ENCODE data around the gene ETV7. TPM values are rescaled to one million over a fixed set of nuclear protein-coding genes. Genes with fewer than 3 reads are reported as not detected.

Gene ETV7
- total and polyA plus RNA-seq, 7 donors, result 0.36 to 11.6 (median 2.9) TPM; not detected in 1

DNA sequence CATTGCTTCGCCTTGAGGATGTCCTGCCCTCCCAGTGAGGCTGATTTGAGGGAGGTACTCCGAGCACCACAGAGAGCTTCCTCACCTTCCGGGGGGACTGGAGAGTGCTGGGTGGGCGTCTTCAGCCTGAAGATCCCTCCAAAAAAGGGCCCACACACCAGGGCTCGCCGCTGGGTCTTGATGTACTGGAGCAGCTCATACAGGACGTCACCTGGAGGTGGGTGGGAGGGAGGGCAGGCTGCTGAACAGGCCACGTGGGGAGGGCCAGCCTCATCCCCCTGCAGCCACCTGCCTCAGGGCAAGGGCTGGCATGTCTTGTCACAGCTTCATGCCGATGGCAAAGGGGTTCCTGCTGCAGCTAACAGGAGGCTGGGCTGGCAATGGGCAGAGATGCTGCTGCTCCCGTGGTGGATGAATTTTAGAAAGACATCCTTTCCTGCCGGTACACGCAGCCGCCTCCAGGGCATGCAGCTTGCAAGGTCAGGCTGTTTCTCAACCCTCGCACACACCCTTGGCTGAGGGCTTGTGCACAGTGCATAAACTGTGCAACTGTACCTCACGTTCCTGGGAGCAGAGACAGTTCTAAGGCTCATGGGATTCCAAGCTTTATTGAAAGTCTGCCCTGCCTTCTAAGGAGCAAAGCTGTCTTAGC lies 14.0 kb downstream of the ETV7 start:
- Histone ChIP-seq H3K36me3 (no peaks in the 10 kb centered on the region), H3K27me3 (no peaks in the 10 kb centered on the region), H3K4me3 (no peak overlapping the region), H3K4me1 (no peaks in the 10 kb centered on the region), H3K27ac (no peak overlapping the region), H3K9me3 (no peaks in the 10 kb centered on the region)
- TF ChIP-seq POLR2AphosphoS5 (IDR thresholded peaks at IDR 0.05) (no peak), POLR2A (IDR thresholded peaks at IDR 0.05) (no peak), EP300 (IDR thresholded peaks at IDR 0.05) (no peak)
- TF ChIP-seq, protein P1, sequence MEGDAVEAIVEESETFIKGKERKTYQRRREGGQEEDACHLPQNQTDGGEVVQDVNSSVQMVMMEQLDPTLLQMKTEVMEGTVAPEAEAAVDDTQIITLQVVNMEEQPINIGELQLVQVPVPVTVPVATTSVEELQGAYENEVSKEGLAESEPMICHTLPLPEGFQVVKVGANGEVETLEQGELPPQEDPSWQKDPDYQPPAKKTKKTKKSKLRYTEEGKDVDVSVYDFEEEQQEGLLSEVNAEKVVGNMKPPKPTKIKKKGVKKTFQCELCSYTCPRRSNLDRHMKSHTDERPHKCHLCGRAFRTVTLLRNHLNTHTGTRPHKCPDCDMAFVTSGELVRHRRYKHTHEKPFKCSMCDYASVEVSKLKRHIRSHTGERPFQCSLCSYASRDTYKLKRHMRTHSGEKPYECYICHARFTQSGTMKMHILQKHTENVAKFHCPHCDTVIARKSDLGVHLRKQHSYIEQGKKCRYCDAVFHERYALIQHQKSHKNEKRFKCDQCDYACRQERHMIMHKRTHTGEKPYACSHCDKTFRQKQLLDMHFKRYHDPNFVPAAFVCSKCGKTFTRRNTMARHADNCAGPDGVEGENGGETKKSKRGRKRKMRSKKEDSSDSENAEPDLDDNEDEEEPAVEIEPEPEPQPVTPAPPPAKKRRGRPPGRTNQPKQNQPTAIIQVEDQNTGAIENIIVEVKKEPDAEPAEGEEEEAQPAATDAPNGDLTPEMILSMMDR (IDR thresholded peaks at IDR 0.05), result no peak
- 76 to 89% methylated on average over 15 of the region's 15 CpGs for WGBS, 2 donors
- DNase-seq, result no peak
- intact Hi-C loops (cut with DNase I), result no loop called here

- TF ChIP-seq POLR2AphosphoS5 (IDR thresholded peaks at IDR 0.05) (no peak), POLR2A (IDR thresholded peaks at IDR 0.05) (no peak), EP300 (IDR thresholded peaks at IDR 0.05) (no peak)
- TF ChIP-seq, protein P1 (IDR thresholded peaks at IDR 0.05), result no peak
- Histone ChIP-seq H3K4me1 (no peaks in the 10 kb centered on the region), H3K4me3 (no peak overlapping the region), H3K27ac (no peak overlapping the region), H3K36me3 (no peaks in the 10 kb centered on the region), H3K27me3 (no peaks in the 10 kb centered on the region), H3K9me3 (no peaks in the 10 kb centered on the region)
- intact Hi-C loops (cut with DNase I), result no loop called here
- 92 to 94% methylated on average over 6 of the region's 6 CpGs for WGBS, 2 donors
- no peak for DNase-seq
Measured at GRCh38 chr6:36372088-36372487, 15.4 kb downstream of the ETV7 start.

DNA sequence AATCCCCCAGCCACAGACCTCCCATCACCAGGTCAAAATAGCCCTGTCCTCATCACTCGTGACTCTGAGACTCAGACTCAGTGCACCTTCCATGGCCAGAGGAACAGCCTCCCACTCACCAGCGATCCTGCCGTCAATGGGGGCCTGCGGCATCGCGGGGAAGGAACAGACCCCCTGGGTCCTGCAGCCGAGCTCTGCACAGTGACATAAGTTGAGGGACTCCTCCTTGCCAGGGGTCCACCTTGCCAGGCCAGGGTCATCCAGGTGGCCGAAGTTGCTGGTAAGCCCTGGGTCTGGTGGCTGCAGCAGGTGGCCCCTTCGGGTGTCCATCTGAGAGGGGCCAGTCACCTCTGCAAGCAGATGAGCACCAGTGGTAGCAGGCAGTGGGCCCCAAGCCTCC lies 16.3 kb downstream of the ETV7 start:
- TF ChIP-seq POLR2AphosphoS5 (IDR thresholded peaks at IDR 0.05), result no peak
- TF ChIP-seq, protein P1 (IDR thresholded peaks at IDR 0.05), result no peak
- no peak for TF ChIP-seq EP300 (IDR thresholded peaks at IDR 0.05)
- no peak for TF ChIP-seq POLR2A (IDR thresholded peaks at IDR 0.05)
- Histone ChIP-seq H3K9me3 (no peaks in the 10 kb centered on the region), H3K4me1 (no peaks in the 10 kb centered on the region), H3K27ac (no peak overlapping the region), H3K4me3 (no peak overlapping the region), H3K36me3 (no peaks in the 10 kb centered on the region), H3K27me3 (no peaks in the 10 kb centered on the region)
- DNase-seq, result no peak
- 95 to 96% methylated on average over 9 of the region's 9 CpGs for WGBS, 2 donors
- intact Hi-C loops (cut with DNase I), result no loop called here

- WGBS, 2 donors, result 93 to 94% methylated on average over 2 of the region's 2 CpGs
- no peak overlapping the region for H3K4me3 ChIP-seq
- H3K9me3 ChIP-seq, result no peaks in the 10 kb centered on the region
- intact Hi-C loops (cut with DNase I), result no loop called here
- no peak overlapping the region for H3K27ac ChIP-seq
- TF ChIP-seq POLR2AphosphoS5 (IDR thresholded peaks at IDR 0.05) (no peak), EP300 (IDR thresholded peaks at IDR 0.05) (no peak), POLR2A (IDR thresholded peaks at IDR 0.05) (no peak)
- TF ChIP-seq, protein P1 (IDR thresholded peaks at IDR 0.05), result no peak
- no peak for DNase-seq
- H3K36me3 ChIP-seq, result no peaks in the 10 kb centered on the region
- no peaks in the 10 kb centered on the region for H3K27me3 ChIP-seq
- H3K4me1 ChIP-seq, result no peaks in the 10 kb centered on the region
Measured at GRCh38 chr6:36370638-36371037, 16.8 kb downstream of the ETV7 start.

All from sigmoid colon (tissue), 7 donors.